Astrocyte of the spinal cord (primary cell): ENCODE data around the gene CPT1A.

Source experiments
- DNase-seq: peaks from one replicate; pipeline ENCODE4 v3.0.0; 2011; ENCODE audit warnings: low read depth, low spot score
- H3K4me3 ChIP-seq: 2 replicates; pipeline ENCODE4 v1.5.1; 2011; ENCODE audit warnings: low read depth, mild to moderate bottlenecking, low read length, moderate library complexity
- in situ Hi-C: cut with HindIII; loops from 2 replicates; pipeline ENCODE4 v1.10.0; 2017; ENCODE audit warnings: low sequenced_read_pairs
- TF ChIP-seq, protein P1 (sequence below): IDR thresholded peaks from 2 replicates; pipeline ENCODE4 v1.5.1; 2012; ENCODE audit warnings: low read depth, mild to moderate bottlenecking, low read length, inconsistent platforms

Gene CPT1A

DNA sequence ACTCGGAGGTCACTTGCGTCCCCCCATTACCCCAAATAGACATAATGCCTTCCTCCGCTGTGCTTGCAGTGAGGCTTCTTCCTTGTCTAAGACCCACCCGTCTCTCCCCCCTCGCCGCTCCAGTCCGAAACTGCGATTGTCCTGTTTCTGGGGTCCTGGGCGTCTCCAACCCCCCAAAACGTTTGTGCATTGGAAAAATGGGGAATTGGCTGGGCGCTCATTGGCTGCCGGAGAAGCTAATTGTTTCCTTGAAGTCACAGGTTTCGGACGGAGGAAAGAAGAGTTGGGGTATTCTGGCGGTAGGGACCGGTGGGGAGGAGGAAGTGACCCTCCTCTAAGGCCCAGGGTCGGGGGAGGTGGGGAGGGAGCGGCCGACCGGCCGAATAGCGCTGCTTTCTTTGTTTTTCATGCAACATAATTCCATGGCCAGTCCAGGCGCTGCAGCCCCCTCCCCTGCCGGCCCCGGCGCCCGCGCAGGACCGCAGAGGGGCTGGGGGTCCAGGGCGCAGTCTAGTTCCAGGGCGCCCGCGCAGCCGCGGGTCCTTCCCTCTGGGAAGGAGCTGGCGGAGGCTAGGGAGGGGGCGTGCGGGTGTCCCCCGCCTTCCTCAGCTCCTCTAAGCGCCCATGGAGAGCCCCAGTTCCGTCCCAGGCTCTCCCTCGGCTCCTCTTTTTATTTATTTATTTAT, 12.7 kb upstream of the CPT1A start:
- no peak for DNase-seq
- TF ChIP-seq, protein P1, sequence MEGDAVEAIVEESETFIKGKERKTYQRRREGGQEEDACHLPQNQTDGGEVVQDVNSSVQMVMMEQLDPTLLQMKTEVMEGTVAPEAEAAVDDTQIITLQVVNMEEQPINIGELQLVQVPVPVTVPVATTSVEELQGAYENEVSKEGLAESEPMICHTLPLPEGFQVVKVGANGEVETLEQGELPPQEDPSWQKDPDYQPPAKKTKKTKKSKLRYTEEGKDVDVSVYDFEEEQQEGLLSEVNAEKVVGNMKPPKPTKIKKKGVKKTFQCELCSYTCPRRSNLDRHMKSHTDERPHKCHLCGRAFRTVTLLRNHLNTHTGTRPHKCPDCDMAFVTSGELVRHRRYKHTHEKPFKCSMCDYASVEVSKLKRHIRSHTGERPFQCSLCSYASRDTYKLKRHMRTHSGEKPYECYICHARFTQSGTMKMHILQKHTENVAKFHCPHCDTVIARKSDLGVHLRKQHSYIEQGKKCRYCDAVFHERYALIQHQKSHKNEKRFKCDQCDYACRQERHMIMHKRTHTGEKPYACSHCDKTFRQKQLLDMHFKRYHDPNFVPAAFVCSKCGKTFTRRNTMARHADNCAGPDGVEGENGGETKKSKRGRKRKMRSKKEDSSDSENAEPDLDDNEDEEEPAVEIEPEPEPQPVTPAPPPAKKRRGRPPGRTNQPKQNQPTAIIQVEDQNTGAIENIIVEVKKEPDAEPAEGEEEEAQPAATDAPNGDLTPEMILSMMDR, result no peak
- in situ Hi-C loops, result no loop called here
- H3K4me3 ChIP-seq, result no peak overlapping the region

DNA sequence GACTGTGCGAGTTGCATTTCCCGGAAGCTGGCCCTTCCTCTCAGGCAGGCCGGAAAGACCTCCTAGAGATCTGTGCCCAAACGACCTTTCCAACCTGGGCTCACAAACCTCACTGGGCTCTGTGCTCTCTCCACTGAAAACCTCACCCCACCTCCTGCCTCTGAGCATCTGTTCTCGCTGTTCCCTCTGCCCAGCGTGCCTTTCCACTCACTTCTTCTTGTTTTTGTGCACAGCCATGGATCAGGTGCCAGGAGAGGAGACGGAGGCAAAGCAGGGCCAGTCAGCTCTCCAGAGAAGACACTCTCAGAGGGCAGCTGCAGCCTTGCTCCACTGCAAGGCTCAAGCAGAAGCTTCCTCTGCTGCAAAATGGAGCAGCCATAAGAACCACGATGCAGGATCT, 10.9 kb upstream of the CPT1A start:
- in situ Hi-C loops, result no loop called here
- TF ChIP-seq, protein P1, result no peak
- no peak overlapping the region for H3K4me3 ChIP-seq
- no peak for DNase-seq

DNA sequence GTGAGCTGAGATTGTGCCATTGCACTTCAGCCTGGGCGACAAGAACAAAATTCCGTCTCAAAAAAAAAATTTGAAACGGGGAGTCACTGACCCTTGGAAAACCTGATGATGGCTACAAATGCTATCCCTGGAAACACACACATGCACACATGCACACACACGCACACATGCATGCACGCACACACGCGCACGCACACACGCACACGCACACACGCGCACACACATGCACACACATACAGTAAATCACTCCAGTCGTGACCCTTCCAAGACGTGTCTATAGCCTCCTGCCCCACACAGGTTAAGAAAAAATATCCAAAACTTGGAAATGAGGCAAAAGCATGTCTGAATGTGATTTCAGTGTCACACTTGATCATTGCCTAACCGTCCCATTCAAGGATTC, 6.7 kb upstream of the CPT1A start:
- in situ Hi-C loops, result no loop called here
- TF ChIP-seq, protein P1, result no peak
- DNase-seq, result no peak
- H3K4me3 ChIP-seq, result no peak overlapping the region

DNA sequence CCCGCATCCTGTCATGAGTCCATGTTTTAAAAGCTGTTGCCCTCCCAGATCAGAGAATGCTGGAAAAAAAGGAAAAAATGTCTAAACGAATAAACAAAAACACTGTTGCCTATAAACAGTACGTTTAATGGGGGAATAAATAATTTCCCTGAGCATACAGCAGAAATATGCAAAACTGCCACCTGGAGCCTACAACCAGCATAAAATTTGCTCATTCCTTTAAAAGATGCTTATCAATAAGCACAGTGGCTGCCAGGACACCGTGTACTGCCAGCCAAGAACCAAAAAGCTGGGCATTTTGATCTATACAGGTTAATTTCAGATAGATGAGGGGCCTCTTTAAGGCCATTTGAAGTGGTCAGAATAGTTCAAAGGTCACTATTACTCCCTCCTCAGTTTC, 5.7 kb upstream of the CPT1A start:
- H3K4me3 ChIP-seq, result no peak overlapping the region
- in situ Hi-C loops, result no loop called here
- DNase-seq, result no peak
- TF ChIP-seq, protein P1, result no peak

DNA sequence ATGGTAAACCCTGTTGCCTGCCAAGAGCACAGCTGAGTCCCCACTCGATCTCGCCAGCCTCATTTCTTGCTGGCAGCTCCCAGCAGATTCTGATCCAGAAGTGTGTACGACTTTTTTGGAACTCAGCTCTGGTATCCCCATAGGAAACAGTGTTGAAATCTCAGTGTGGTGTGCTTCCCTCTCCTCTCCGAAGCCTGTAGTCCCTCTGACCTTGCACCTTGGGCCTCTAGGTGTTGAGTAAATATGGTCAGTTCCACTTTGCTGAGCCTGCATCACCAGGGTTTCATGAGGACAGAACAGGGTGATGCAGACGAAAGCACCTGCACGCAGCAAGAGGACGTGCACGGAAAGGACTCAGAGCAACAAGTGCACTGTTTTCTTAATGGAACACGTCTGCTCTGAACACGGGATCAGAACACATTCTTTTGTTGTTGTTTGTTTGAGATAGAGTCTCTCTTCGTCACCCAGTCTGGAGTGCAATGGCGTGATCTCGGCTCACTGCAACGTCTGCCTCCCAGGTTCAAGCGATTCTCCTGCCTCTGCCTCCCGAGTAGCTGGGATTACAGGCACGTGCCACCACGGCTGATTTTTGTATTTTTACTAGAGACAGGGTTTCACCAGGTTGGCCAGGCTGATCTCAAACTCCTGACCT, 3.8 kb upstream of the CPT1A start:
- H3K4me3 ChIP-seq, result no peak overlapping the region
- no peak for DNase-seq
- in situ Hi-C loops, result no loop called here
- TF ChIP-seq, protein P1, result no peak

DNA sequence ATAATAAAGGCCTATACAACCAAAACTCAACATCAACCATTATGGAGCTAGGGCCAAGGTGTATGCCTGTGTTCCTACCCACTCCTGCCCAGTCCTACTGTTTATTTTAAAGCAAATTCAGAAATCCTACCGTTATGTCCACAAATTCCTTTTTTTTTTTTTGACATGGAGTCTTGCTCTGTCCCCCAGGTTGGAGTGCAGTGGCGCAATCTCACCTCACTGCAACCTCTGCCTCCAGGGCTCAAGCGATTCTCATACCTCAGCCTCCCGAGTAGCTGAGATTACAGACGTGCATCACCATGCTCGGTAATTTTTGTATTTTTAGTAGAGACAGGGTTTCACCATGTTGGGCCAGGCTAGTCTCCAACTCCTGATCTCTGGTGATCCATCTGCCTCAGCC, 3.1 kb upstream of the CPT1A start:
- in situ Hi-C loops, result no loop called here
- TF ChIP-seq, protein P1, result no peak
- no peak overlapping the region for H3K4me3 ChIP-seq
- no peak for DNase-seq
